Ishikawa (cell line): ENCODE measurements around the gene ZDBF2.

Source experiments
- CEBPB ChIP-seq: IDR thresholded peaks from 2 replicates; pipeline ENCODE4 v1.6.1; 2012
- CREB1 ChIP-seq: IDR thresholded peaks from 2 replicates; pipeline ENCODE4 v1.6.1; 2012; ENCODE audit warnings: low read depth
- EGR1 ChIP-seq: IDR thresholded peaks from 2 replicates; pipeline ENCODE4 v1.6.1; 2012
- EP300 ChIP-seq: IDR thresholded peaks from 2 replicates; pipeline ENCODE4 v1.6.1; 2012; ENCODE audit warnings: borderline replicate concordance
- FOXM1 ChIP-seq: IDR thresholded peaks from 2 replicates; pipeline ENCODE4 v1.6.1; 2012; ENCODE audit warnings: low read depth, borderline replicate concordance
- MAX ChIP-seq: IDR thresholded peaks from 2 replicates; pipeline ENCODE4 v1.6.1; 2012
- NFIC ChIP-seq: IDR thresholded peaks from 2 replicates; pipeline ENCODE4 v1.6.1; 2012
- RAD21 ChIP-seq: IDR thresholded peaks from 2 replicates; pipeline ENCODE4 v1.6.1; 2012; ENCODE audit warnings: low read depth
- TAF1 ChIP-seq: IDR thresholded peaks from 2 replicates; pipeline ENCODE4 v1.6.1; 2012; ENCODE audit warnings: low read depth, mild to moderate bottlenecking
- TCF12 ChIP-seq: IDR thresholded peaks from 2 replicates; pipeline ENCODE4 v1.6.1; 2012; ENCODE audit warnings: low read depth
- TEAD4 ChIP-seq: IDR thresholded peaks from 2 replicates; pipeline ENCODE4 v1.6.1; 2012
- YY1 ChIP-seq: IDR thresholded peaks from 2 replicates; pipeline ENCODE4 v1.6.1; 2012; ENCODE audit warnings: low read depth
- TF ChIP-seq, protein P1 (sequence below): IDR thresholded peaks from 2 replicates; pipeline ENCODE4 v1.6.1; 2012; ENCODE audit warnings: low read depth, mild to moderate bottlenecking

- no peak for TF ChIP-seq TAF1
- TF ChIP-seq RAD21 = no peak
- no peak for TF ChIP-seq CEBPB
- no peak for TF ChIP-seq YY1
- TF ChIP-seq, protein P1, sequence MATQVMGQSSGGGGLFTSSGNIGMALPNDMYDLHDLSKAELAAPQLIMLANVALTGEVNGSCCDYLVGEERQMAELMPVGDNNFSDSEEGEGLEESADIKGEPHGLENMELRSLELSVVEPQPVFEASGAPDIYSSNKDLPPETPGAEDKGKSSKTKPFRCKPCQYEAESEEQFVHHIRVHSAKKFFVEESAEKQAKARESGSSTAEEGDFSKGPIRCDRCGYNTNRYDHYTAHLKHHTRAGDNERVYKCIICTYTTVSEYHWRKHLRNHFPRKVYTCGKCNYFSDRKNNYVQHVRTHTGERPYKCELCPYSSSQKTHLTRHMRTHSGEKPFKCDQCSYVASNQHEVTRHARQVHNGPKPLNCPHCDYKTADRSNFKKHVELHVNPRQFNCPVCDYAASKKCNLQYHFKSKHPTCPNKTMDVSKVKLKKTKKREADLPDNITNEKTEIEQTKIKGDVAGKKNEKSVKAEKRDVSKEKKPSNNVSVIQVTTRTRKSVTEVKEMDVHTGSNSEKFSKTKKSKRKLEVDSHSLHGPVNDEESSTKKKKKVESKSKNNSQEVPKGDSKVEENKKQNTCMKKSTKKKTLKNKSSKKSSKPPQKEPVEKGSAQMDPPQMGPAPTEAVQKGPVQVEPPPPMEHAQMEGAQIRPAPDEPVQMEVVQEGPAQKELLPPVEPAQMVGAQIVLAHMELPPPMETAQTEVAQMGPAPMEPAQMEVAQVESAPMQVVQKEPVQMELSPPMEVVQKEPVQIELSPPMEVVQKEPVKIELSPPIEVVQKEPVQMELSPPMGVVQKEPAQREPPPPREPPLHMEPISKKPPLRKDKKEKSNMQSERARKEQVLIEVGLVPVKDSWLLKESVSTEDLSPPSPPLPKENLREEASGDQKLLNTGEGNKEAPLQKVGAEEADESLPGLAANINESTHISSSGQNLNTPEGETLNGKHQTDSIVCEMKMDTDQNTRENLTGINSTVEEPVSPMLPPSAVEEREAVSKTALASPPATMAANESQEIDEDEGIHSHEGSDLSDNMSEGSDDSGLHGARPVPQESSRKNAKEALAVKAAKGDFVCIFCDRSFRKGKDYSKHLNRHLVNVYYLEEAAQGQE = no peak
- TF ChIP-seq TEAD4 = no peak
- TF ChIP-seq FOXM1 = no peak
- TF ChIP-seq EGR1 = no peak
- TF ChIP-seq MAX = no peak
- TF ChIP-seq NFIC = no peak
- TF ChIP-seq CREB1 = no peak
- TF ChIP-seq EP300 = no peak
- no peak for TF ChIP-seq TCF12
Measured at GRCh38 chr2:206239157-206239556, 35.3 kb upstream of the ZDBF2 start.
